ENCODE results near the gene GNG12.
A peak's percentile ranks its signal among the peaks of the same experiment; 100 is the strongest.

Gene GNG12

DNA sequence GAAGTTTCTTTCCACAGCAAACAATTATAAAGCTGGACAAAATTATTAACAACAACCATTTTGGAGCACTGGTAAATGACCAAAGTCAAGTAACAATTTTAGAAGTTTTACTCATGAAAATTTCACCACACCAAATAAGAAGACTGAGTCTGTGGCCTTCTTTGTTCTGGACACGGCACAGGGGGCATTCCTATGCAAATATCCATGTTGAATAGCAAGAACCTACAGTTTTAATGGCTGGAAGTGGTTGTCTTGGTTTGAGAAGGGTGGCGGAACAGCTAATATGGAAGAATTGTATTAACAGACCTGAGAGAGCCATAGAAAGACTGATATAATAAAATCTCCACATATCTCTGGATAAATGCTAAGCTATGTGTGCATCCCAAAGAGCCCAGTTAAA lies 177.7 kb downstream of the GNG12 start:
- Mint-ChIP-seq H3K36me3 (no peaks in the 10 kb centered on the region), H3K27ac (no peak overlapping the region), H3K4me3 (no peak overlapping the region), H3K4me1 (peaks cover 7% of the 10 kb centered on the region), H3K9me3 (no peaks in the 10 kb centered on the region)
- no peak for DNase-seq (ENCODE audit: low spot score in 2 of 2)
- ATAC-seq: no peak

DNA sequence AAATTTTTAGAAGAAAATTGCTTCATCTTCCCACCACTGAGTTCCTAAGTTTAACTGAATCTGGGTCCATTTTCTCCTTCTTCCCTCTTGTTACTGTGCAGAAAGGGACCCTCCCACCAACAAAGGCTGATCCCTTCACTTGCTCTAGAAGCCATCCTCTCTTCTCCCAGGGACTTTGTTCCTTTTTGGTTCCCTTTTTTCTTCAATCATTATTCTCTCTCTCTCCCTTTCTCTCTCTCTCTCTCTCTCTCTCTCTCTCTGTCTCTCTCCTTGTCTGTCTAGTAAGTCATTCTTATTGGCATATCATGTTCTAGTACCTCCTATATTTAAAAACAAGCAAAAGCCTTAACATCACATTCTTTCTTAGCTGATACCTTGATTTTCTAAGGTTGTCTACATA lies 180.0 kb downstream of the GNG12 start:
- ATAC-seq (no peak), DNase-seq (ENCODE audit: low spot score in 2 of 2) (no peak)
- Mint-ChIP-seq H3K36me3 (no peaks in the 10 kb centered on the region), H3K27ac (no peak overlapping the region), H3K4me1 (peaks cover 7% of the 10 kb centered on the region), H3K4me3 (no peak overlapping the region), H3K9me3 (no peaks in the 10 kb centered on the region)

DNA sequence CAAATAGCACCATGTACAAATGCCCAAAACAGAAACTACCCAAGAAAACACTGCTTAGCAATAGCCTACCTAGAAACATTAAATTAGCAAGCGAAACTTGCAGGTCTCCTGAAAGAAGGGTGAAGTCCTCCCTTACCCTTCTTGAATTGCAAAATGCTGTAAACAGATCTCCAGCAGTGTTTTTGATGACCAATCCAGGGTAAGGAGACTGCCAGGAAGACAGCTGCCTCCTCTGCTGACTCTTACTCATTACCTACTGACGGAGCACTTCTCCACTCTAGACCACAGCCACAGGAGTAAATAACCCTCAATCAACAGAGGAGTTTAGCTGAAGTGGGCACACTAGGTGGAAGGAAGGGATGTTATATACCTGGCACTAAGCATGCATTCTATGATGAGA lies 180.5 kb downstream of the GNG12 start:
- H3K27ac Mint-ChIP-seq: no peak overlapping the region
- no peaks in the 10 kb centered on the region for H3K36me3 Mint-ChIP-seq
- DNase-seq (ENCODE audit: low spot score in 2 of 2) (no peak), ATAC-seq (peak; percentile 91)
- no peak overlapping the region for H3K4me3 Mint-ChIP-seq
- H3K4me1 Mint-ChIP-seq: peaks cover 7% of the 10 kb centered on the region
- no peaks in the 10 kb centered on the region for H3K9me3 Mint-ChIP-seq

Data from stimulated activated effector memory CD8-positive, alpha-beta T cell treated with anti-CD3 and anti-CD28 coated beads, Interleukin-12 subunit alpha, Interleukin-12 subunit beta, amount 100 ng/mL, for 72 hours (primary cell).